Fibroblast of the aortic adventitia (primary cell): ENCODE data around the gene IST1. TPM values are rescaled to one million over a fixed set of nuclear protein-coding genes. Genes with fewer than 3 reads are reported as not detected.
"Not testable (repeated sequence)": the region's sequence is repeated elsewhere in the genome, so short reads cannot be mapped to it uniquely, and the experiment has no call there.

Experiments used
- DNase-seq: peaks from one replicate; pipeline ENCODE4 v3.0.0-alpha.2; 2010; ENCODE audit warnings: low read depth
- H3K4me3 ChIP-seq: 2 replicates; pipeline ENCODE4 v1.5.1; 2011; ENCODE audit warnings: low read depth, mild to moderate bottlenecking, control low read depth, low read length, moderate library complexity
- total RNA-seq: library from RNA; depleted of rRNA; stranded (reverse); fragments of >200 nt; gene quantifications from 2 replicates; pipeline ENCODE4 v1.2.3, GENCODE V29; 2012; ENCODE audit warnings: low replicate concordance
- TF ChIP-seq, protein P1 (sequence below): IDR thresholded peaks from 2 replicates; pipeline ENCODE4 v1.5.1; 2011; ENCODE audit warnings: mild to moderate bottlenecking, low read length, control low read depth, inconsistent platforms; ENCODE audit not compliant: insufficient read depth

IST1 gene
- total RNA-seq, 1 donor: 172 TPM

DNA sequence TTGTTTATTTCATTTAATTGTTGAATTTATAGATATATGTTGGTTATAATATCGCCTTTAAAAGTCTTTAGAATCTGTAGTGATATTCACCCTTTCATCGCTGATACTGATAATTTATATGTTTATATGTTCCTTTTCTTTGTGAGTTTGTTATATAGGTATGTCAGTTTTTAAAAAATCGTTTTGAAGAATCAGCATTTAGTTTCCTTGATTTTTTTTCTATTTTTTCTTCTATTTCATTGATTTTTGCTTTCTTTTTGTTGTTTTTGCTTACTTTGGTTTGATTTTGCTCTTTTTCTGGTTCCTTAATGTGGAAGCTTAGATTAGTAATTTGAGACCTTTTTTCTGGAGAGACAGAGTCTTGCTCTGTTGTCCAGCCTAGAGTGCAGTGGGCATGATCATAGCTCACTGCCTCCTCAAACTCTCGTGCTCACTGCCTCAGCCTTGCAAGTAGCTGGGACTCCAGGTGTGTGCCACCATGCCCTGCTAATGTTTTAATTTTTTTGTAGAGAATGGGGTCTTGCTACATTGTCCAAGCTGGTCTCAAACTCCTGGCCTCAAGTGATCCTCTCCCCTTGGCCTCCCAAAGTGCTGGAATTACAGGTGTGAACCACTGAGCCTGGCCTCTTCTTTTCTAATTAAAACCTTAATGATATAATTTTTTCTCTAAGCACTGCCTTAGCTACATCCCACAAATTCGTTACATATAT, 7.5 kb downstream of the IST1 start:
- no peak overlapping the region for H3K4me3 ChIP-seq
- DNase-seq: no peak
- TF ChIP-seq, protein P1, sequence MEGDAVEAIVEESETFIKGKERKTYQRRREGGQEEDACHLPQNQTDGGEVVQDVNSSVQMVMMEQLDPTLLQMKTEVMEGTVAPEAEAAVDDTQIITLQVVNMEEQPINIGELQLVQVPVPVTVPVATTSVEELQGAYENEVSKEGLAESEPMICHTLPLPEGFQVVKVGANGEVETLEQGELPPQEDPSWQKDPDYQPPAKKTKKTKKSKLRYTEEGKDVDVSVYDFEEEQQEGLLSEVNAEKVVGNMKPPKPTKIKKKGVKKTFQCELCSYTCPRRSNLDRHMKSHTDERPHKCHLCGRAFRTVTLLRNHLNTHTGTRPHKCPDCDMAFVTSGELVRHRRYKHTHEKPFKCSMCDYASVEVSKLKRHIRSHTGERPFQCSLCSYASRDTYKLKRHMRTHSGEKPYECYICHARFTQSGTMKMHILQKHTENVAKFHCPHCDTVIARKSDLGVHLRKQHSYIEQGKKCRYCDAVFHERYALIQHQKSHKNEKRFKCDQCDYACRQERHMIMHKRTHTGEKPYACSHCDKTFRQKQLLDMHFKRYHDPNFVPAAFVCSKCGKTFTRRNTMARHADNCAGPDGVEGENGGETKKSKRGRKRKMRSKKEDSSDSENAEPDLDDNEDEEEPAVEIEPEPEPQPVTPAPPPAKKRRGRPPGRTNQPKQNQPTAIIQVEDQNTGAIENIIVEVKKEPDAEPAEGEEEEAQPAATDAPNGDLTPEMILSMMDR: no peak

DNA sequence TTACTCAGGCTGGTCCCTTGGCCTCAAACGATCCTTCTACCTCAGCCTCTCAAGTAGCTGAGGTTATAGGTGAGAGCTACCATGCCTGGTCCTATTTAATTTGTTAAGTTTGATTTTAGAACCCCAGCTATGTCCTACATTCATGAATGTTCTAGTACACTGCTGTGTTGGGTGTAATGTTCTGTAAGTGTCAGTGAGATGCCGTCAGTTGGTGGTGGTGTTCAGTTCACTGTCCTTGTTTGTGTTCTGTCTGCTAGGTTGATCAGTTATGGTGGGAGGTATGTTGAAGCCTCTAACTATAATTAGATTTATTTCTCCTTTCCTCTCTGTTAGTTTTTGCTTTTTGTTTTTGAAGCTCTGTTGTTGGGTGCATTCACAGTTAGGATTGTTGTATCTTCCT, 8.3 kb downstream of the IST1 start:
- no peak for DNase-seq
- TF ChIP-seq, protein P1: no peak

DNA sequence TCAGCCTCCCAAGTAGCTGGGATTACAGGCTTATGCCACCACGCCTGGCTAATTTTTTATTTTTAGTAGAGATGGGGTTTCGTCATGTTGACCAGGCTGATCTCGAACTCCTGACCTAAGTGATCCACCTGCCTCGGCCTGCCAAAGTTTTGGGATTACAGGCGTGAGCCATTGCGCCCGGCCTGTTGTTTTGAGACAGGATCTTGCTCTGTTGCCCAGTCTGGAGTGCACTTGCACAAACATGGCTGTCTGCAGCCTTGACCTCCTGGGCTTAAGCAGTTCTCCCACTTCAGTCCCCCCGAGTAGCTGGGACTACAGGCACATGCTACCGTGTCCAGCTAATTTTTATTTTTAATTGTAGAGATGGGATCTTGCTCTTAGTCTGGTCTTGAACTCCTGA, 8.9 kb downstream of the IST1 start:
- DNase-seq: no peak
- TF ChIP-seq, protein P1: no peak
- no peak overlapping the region for H3K4me3 ChIP-seq

More for the DNA sequence above, 8.3 kb downstream of the IST1 start:
- H3K4me3 ChIP-seq: no peak overlapping the region

DNA sequence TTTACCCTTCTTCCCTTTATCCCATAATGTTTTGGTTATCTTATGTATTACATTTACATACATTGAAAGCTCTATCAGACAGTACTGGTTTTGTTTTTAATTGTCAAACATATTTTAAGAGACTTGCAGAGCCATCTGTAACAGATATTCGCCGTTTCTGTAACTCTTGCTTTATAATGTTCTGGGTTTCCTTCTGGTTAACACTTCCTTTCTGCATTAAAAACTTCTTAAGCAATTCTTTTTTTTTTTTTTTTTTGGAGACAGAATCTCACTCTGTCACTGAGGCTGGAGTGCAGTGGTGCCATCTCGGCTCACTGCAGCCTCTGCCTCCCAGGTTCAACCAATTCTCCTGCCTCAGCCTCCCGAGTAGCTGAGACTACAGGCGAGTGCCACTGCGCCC, 10.4 kb downstream of the IST1 start:
- DNase-seq, H3K4me3 ChIP-seq: not testable (repeated sequence)

DNA sequence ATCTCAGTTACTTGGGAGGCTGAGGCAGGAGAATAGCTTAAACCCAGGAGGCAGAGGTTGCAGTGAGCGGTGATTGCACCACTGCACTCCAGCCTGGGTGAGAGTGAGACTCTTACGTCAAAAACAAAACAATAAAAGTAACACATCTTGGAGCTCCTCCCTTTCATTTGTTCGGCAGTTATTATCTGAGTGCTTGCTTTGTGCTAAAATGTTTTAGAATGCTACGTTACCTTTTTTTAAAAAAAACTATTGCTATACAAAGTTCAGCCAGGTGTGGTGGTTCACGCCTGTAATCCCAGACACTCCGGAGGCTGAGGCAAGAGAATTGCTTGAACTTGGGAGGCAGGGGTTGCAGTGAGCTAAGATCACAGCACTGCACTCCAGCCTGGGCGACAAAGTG, 15.8 kb downstream of the IST1 start:
- no peak for DNase-seq
- H3K4me3 ChIP-seq: no peak overlapping the region
- TF ChIP-seq, protein P1: no peak

DNA sequence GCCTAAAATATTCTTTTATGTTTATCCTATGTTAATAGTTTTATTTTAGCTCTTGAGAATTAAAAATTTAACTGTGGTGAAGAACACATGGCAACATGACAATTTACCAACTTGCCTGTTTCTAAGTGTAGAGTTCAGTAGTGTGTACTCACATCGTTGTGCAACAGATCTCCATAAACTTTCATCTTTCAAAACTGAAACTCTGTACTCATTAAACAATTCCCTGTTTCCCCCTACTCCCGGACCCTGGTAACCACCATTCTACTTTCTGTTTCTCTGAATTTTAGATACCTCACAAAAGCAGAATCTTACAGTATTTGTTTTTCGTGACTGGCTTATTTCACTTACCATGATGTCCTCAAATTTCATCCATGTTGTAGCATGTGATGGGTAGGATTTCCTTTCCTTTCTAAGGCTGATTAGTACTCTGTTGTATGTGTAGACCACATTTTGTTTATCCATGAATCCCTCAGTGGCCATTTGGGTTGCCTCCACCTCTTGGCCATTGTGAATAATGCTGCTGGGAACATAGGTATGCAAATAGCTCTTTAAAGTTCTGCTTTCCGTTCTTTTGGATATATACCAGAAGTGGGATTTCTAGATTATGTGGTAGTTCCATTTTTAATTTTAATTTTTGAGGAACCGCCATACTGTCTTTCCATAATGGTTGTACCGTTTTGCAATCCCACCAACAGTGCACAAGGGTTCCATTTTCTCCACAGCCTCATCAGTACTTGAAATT, 17.4 kb downstream of the IST1 start:
- H3K4me3 ChIP-seq: no peak overlapping the region
- DNase-seq: no peak
- TF ChIP-seq, protein P1: no peak

DNA sequence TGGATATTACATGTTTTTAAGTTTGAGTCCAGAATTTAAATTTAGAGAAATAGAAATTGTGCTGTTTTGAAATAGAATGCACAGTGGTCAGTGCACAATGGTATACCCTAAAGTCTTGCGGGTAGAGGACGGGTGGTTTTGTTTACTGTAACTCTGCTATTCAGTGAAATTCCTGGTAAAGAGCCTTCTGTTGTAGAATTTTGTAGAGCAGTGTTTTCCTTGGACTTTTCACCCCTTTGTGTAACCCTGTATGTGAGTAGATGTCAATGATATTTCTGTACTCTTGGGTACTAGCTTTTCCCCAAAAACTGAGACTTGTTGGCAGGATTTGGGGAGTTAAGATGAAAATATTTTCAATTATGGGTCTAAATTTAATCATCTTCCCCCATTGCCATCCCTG, 19.5 kb downstream of the IST1 start:
- TF ChIP-seq, protein P1: no peak
- no peak for DNase-seq

More for the DNA sequence above, 19.5 kb downstream of the IST1 start:
- no peak overlapping the region for H3K4me3 ChIP-seq
